Thyroid gland (tissue), 4 donors: ENCODE data around the gene GPR78.

ENCODE experiments used
- CTCF ChIP-seq, 6 experiments: fragments of 200-600 bp in 3 of 6; fragments of 450-650 bp in 3 of 6; sonication (generic) in 3 of 6; IDR thresholded peaks; one replicate each; pipeline ENCODE4 v1.5.1; 2016 to 2019; ENCODE audit warnings: antibody characterized with exemption in 6 of 6, mild to moderate bottlenecking in 2 of 6, inconsistent platforms in 1 of 6, moderate library complexity in 1 of 6
- POLR2A ChIP-seq, 2 donors: fragments of 450-650 bp; IDR thresholded peaks; one replicate each; pipeline ENCODE4 v1.6.1; 2017; ENCODE audit warnings: antibody characterized with exemption in 2 of 2, mild to moderate bottlenecking in 2 of 2, moderate library complexity in 1 of 2

- TF ChIP-seq CTCF (IDR thresholded peaks at IDR 0.05) (no peak), POLR2A (IDR thresholded peaks at IDR 0.05) (no peak)
Measured at GRCh38 chr4:8532245-8532781, 47.9 kb upstream of the GPR78 start.
